DND-41 (cell line): Measurements from ENCODE around the gene CT55.
"Not testable (repeated sequence)": the region's sequence is repeated elsewhere in the genome, so short reads cannot be mapped to it uniquely, and the experiment has no call there.

Source experiments
- ATAC-seq: fragments of 200-7000 bp; cut with Tn5 transposase; 3 replicates; pipeline ENCODE4 v1.9.1; 2021; ENCODE audit warnings: low read depth; ENCODE audit not compliant: insufficient read depth
- DNase-seq: peaks from one replicate; pipeline ENCODE4 v3.0.0-alpha.2; 2020
- H2AFZ ChIP-seq: 2 replicates; pipeline ENCODE4 v1.6.0; 2012; ENCODE audit warnings: low read depth, low read length
- H3K27ac ChIP-seq: 2 replicates; pipeline ENCODE4 v1.5.1; 2012; ENCODE audit warnings: low read length, inconsistent platforms
- H3K27me3 ChIP-seq: fragments of 200-600 bp; sonication (generic); 2 replicates; pipeline ENCODE4 v1.6.0; 2012; ENCODE audit warnings: low read length, mild to moderate bottlenecking, inconsistent platforms; ENCODE audit not compliant: insufficient read depth, poor library complexity
- H3K36me3 ChIP-seq: 2 replicates; pipeline ENCODE4 v1.5.1; 2012; ENCODE audit warnings: low read length, inconsistent platforms; ENCODE audit not compliant: insufficient read depth
- H3K4me1 ChIP-seq: 2 replicates; pipeline ENCODE4 v1.5.1; 2012; ENCODE audit warnings: mild to moderate bottlenecking, low read length; ENCODE audit not compliant: insufficient read depth
- H3K4me2 ChIP-seq: 2 replicates; pipeline ENCODE4 v1.6.0; 2012; ENCODE audit warnings: mild to moderate bottlenecking, moderate library complexity, low read length, inconsistent platforms; ENCODE audit not compliant: insufficient read depth
- H3K4me3 ChIP-seq, 2 experiments: fragments of 200-600 bp in 1 of 2; shearing (Covaris generic) in 1 of 2; 2 replicates each; pipeline ENCODE4 v1.5.1; 2012 to 2016; ENCODE audit warnings: inconsistent platforms in 2 of 2, low read length in 2 of 2, mild to moderate bottlenecking in 2 of 2, low read depth in 1 of 2, moderate library complexity in 1 of 2
- H3K79me2 ChIP-seq: 2 replicates; pipeline ENCODE4 v1.6.0; 2012; ENCODE audit warnings: low read length, inconsistent platforms; ENCODE audit not compliant: insufficient read depth
- H3K9ac ChIP-seq: 2 replicates; pipeline ENCODE4 v1.6.0; 2012; ENCODE audit warnings: low read depth, mild to moderate bottlenecking, inconsistent platforms, low read length, moderate library complexity
- H3K9me3 ChIP-seq: 2 replicates; pipeline ENCODE4 v1.5.1; 2012; ENCODE audit warnings: low read length, moderate library complexity, mild to moderate bottlenecking, inconsistent platforms; ENCODE audit not compliant: insufficient read depth, severe bottlenecking
- H4K20me1 ChIP-seq: 2 replicates; pipeline ENCODE4 v1.6.0; 2012; ENCODE audit warnings: low read length; ENCODE audit not compliant: insufficient read depth
- EZH2 ChIP-seq: IDR thresholded peaks from 3 replicates; pipeline ENCODE4 v1.6.1; 2012; ENCODE audit warnings: borderline replicate concordance, low read depth, mild to moderate bottlenecking, moderate library complexity, low read length, inconsistent platforms; ENCODE audit not compliant: severe bottlenecking
- TF ChIP-seq, protein P1 (sequence below): IDR thresholded peaks from 2 replicates; pipeline ENCODE4 v1.5.1; 2012; ENCODE audit warnings: borderline replicate concordance, low read length, moderate library complexity, mild to moderate bottlenecking; ENCODE audit not compliant: poor library complexity, severe bottlenecking; ENCODE audit errors: extremely low read depth

The CT55 gene, protein sequence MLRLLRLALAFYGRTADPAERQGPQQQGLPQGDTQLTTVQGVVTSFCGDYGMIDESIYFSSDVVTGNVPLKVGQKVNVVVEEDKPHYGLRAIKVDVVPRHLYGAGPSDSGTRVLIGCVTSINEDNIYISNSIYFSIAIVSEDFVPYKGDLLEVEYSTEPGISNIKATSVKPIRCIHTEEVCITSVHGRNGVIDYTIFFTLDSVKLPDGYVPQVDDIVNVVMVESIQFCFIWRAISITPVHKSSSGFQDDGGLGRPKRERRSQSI

DNA sequence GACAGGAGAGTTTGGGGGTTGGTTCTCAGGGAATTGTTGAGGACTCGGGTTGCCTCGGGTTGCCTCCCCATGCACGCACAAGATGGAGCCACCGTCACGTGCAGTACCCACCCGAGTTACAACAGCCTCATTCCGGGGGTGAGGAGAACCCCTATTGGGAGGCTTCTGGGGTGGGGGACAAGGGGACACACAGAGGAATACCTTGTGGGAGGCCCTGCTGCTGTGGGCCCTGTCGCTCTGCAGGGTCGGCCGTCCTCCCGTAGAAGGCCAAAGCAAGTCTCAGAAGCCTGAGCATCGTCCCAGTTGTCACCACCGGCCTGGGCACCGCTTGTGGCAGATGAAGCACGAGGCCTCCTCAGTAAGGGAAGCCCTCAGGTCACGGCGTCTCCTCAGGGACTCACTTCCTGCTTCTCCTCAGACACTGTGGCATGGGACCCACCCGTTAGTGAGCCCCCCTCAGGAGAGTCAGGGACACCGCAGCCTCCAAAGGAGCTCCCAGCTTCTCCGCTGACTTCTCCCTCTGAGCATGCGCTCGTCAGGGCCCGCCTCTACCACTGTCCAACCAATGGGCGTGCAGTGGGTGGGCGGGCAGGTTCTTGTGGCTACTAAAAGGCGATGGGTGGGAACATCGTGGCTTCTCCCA is at the start of gene CT55:
Gene CT55, minus strand, starts transcription at position 522 of the 643 bp plus-strand sequence. Its CDS starts 227 bp downstream, at position 295.
- TF ChIP-seq, protein P1, sequence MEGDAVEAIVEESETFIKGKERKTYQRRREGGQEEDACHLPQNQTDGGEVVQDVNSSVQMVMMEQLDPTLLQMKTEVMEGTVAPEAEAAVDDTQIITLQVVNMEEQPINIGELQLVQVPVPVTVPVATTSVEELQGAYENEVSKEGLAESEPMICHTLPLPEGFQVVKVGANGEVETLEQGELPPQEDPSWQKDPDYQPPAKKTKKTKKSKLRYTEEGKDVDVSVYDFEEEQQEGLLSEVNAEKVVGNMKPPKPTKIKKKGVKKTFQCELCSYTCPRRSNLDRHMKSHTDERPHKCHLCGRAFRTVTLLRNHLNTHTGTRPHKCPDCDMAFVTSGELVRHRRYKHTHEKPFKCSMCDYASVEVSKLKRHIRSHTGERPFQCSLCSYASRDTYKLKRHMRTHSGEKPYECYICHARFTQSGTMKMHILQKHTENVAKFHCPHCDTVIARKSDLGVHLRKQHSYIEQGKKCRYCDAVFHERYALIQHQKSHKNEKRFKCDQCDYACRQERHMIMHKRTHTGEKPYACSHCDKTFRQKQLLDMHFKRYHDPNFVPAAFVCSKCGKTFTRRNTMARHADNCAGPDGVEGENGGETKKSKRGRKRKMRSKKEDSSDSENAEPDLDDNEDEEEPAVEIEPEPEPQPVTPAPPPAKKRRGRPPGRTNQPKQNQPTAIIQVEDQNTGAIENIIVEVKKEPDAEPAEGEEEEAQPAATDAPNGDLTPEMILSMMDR, result no peak
- TF ChIP-seq EZH2, result no peak
- no peaks in the 10 kb centered on the region for H3K79me2 ChIP-seq
- DNase-seq, result no peak
- no peaks in the 10 kb centered on the region for H4K20me1 ChIP-seq
- ATAC-seq, result no peak
- H3K27me3 ChIP-seq, result no peaks in the 10 kb centered on the region
- no peak within 1 kb of the TSS for H2AFZ ChIP-seq
- H3K27ac ChIP-seq, result no peak within 1 kb of the TSS
- H3K4me2 ChIP-seq, result no peak within 1 kb of the TSS
- H3K4me3 ChIP-seq, result no peak within 1 kb of the TSS
- no peaks in the 10 kb centered on the region for H3K36me3 ChIP-seq
- H3K9me3 ChIP-seq, result no peaks in the 10 kb centered on the region
- no peak within 1 kb of the TSS for H3K9ac ChIP-seq
- H3K4me1 ChIP-seq, result no peaks in the 10 kb centered on the region

- H3K36me3 ChIP-seq, result no peaks in the 10 kb centered on the region
- ATAC-seq (no peak), DNase-seq (no peak)
- H3K27ac ChIP-seq, result no peak overlapping the region
- H3K9ac ChIP-seq, result no peak overlapping the region
- no peak overlapping the region for H3K4me3 ChIP-seq
- H2AFZ ChIP-seq, result no peak overlapping the region
- TF ChIP-seq EZH2, result no peak
- TF ChIP-seq, protein P1, result no peak
- H3K9me3 ChIP-seq, result no peaks in the 10 kb centered on the region
- H4K20me1 ChIP-seq, result no peaks in the 10 kb centered on the region
- no peaks in the 10 kb centered on the region for H3K27me3 ChIP-seq
- H3K79me2 ChIP-seq, result no peaks in the 10 kb centered on the region
- H3K4me2 ChIP-seq, result no peak overlapping the region
- H3K4me1 ChIP-seq, result no peaks in the 10 kb centered on the region
These were observed 42.1 kb upstream of the CT55 start for GRCh38 chrX:135213200-135213844.

DNA sequence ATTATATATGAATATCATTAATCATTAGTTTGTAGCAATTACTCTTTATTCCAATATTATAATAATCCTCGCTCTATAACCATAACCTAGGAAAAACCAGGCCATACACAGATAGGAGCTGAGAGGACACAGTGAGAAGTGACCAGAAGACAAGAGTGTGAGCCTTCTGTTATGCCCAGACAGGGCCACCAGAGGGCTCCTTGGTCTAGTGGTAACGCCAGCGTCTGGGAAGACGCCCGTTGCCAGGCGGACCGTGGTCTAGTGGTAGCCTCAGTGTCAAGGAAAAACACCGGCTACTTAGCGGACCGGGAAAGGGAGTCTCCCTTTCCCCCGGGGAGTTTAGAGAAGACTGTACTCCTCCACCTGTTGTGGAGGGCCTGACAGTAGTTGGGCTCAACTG is 35.2 kb upstream of the CT55 start:
- not testable (repeated sequence) for H3K4me3 ChIP-seq, H3K9ac ChIP-seq, H4K20me1 ChIP-seq, H3K36me3 ChIP-seq, DNase-seq, H3K4me1 ChIP-seq, ATAC-seq, H3K9me3 ChIP-seq, H2AFZ ChIP-seq, H3K27ac ChIP-seq, H3K79me2 ChIP-seq, H3K4me2 ChIP-seq, H3K27me3 ChIP-seq

DNA sequence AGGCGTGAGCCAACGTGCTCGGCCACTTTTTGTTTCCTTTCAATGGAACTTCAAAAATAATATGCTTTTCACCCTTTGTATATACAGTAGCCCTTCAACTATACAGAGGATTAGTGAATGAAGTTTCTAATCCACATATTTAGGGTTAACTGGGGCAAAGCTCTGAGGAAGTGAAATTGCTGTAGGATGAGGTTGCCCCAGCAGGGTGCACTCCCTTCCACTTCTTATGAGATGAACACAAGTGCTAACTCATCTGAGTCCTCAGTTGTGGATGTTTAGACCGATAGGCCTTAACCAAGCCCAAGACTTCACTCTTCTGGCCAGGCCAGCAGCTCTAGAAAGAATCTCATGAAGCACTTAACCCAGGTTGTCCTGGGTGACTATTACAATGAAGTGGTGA is 29.1 kb upstream of the CT55 start:
- Histone ChIP-seq H3K9me3 (no peaks in the 10 kb centered on the region), H3K79me2 (no peaks in the 10 kb centered on the region), H3K4me1 (no peaks in the 10 kb centered on the region), H3K36me3 (no peaks in the 10 kb centered on the region), H3K4me2 (no peak overlapping the region), H3K9ac (no peak overlapping the region), H4K20me1 (no peaks in the 10 kb centered on the region), H2AFZ (no peak overlapping the region), H3K27me3 (no peaks in the 10 kb centered on the region), H3K27ac (no peak overlapping the region), H3K4me3 (no peak overlapping the region)
- TF ChIP-seq, protein P1, result no peak
- no peak for TF ChIP-seq EZH2
- no peak for DNase-seq
- ATAC-seq, result no peak
